HFFc6 (cell line): ENCODE measurements around the gene WNT7A. TPM values are rescaled to one million over a fixed set of nuclear protein-coding genes. Genes with fewer than 3 reads are reported as not detected.

ENCODE experiments used
- DNase-seq: peaks from one replicate; pipeline ENCODE4 v3.0.0-alpha.2; 2018
- H3K27ac Mint-ChIP-seq: 2 replicates; pipeline ENCODE4 v1.8.0; 2020; ENCODE audit warnings: mild to moderate bottlenecking, mixed read lengths
- H3K27me3 Mint-ChIP-seq: 2 replicates; pipeline ENCODE4 v1.8.0; 2021; ENCODE audit warnings: mild to moderate bottlenecking, moderate library complexity, mixed read lengths; ENCODE audit not compliant: insufficient read depth
- H3K36me3 Mint-ChIP-seq: 2 replicates; pipeline ENCODE4 v1.8.0; 2021; ENCODE audit warnings: low read depth, mixed read lengths
- H3K4me1 Mint-ChIP-seq: 2 replicates; pipeline ENCODE4 v1.8.0; 2020; ENCODE audit warnings: low read depth, mixed read lengths
- H3K4me3 Mint-ChIP-seq: 2 replicates; pipeline ENCODE4 v1.8.0; 2020; ENCODE audit warnings: mild to moderate bottlenecking, moderate library complexity, mixed read lengths
- H3K9me3 Mint-ChIP-seq: 2 replicates; pipeline ENCODE4 v1.8.0; 2020; ENCODE audit warnings: mild to moderate bottlenecking, mixed read lengths
- CTCF ChIP-seq: fragments of 200-600 bp; sonication (generic); IDR thresholded peaks from 2 replicates; pipeline ENCODE4 v1.5.0; 2021; ENCODE audit warnings: antibody characterized with exemption, mild to moderate bottlenecking
- total RNA-seq, 6 experiments: library from RNA; stranded (reverse); fragmentation: NEBNext Ultra II Directional; extraction: Animal tissue kit (Norgen Biotek cat#: 25700); gene quantifications; 2 replicates in 1 of 6; 3 replicates in 5 of 6; pipeline ENCODE4 v1.2.3, GENCODE V29; 2021

The WNT7A gene
- total RNA-seq, 6 experiments from 2014 or later, result not detected

GRCh38 chr3:13786811-13787210 is 93.1 kb downstream of the WNT7A start:
- H3K36me3 Mint-ChIP-seq, result no peaks in the 10 kb centered on the region
- H3K4me1 Mint-ChIP-seq, result no peaks in the 10 kb centered on the region
- DNase-seq, result no peak
- peaks cover 27% of the 10 kb centered on the region for H3K27me3 Mint-ChIP-seq
- H3K27ac Mint-ChIP-seq, result no peak overlapping the region
- no peak overlapping the region for H3K4me3 Mint-ChIP-seq
- TF ChIP-seq CTCF, result no peak
- no peaks in the 10 kb centered on the region for H3K9me3 Mint-ChIP-seq

- Mint-ChIP-seq H3K27ac (no peak overlapping the region), H3K27me3 (peaks cover 31% of the 10 kb centered on the region), H3K36me3 (no peaks in the 10 kb centered on the region), H3K9me3 (no peaks in the 10 kb centered on the region), H3K4me3 (no peak overlapping the region), H3K4me1 (no peaks in the 10 kb centered on the region)
- TF ChIP-seq CTCF, result no peak
- no peak for DNase-seq
Observed at GRCh38 chr3:13785853-13786436, 93.9 kb downstream of the WNT7A start.

GRCh38 chr3:13785351-13785750 is 94.5 kb downstream of the WNT7A start:
- DNase-seq, result no peak
- H3K4me1 Mint-ChIP-seq, result no peaks in the 10 kb centered on the region
- no peak overlapping the region for H3K4me3 Mint-ChIP-seq
- no peak overlapping the region for H3K27ac Mint-ChIP-seq
- TF ChIP-seq CTCF, result no peak
- H3K9me3 Mint-ChIP-seq, result no peaks in the 10 kb centered on the region
- H3K27me3 Mint-ChIP-seq, result peaks cover 34% of the 10 kb centered on the region
- no peaks in the 10 kb centered on the region for H3K36me3 Mint-ChIP-seq

GRCh38 chr3:13783476-13783875 is 96.4 kb downstream of the WNT7A start:
- no peak overlapping the region for H3K27ac Mint-ChIP-seq
- no peaks in the 10 kb centered on the region for H3K4me1 Mint-ChIP-seq
- H3K36me3 Mint-ChIP-seq, result no peaks in the 10 kb centered on the region
- TF ChIP-seq CTCF, result no peak
- H3K9me3 Mint-ChIP-seq, result no peaks in the 10 kb centered on the region
- peaks cover 30% of the 10 kb centered on the region for H3K27me3 Mint-ChIP-seq
- DNase-seq, result no peak
- H3K4me3 Mint-ChIP-seq, result no peak overlapping the region

GRCh38 chr3:13782501-13782900 is 97.4 kb downstream of the WNT7A start:
- H3K4me1 Mint-ChIP-seq, result no peaks in the 10 kb centered on the region
- DNase-seq, result no peak

More at GRCh38 chr3:13782501-13782900, 97.4 kb downstream of the WNT7A start:
- no peak overlapping the region for H3K4me3 Mint-ChIP-seq
- H3K36me3 Mint-ChIP-seq, result no peaks in the 10 kb centered on the region
- no peak for TF ChIP-seq CTCF
- no peaks in the 10 kb centered on the region for H3K9me3 Mint-ChIP-seq
- H3K27me3 Mint-ChIP-seq, result peaks cover 29% of the 10 kb centered on the region
- no peak overlapping the region for H3K27ac Mint-ChIP-seq
